HG03457 (cell line): Measurements from ENCODE around the gene GLG1.

Experiments used
- ATAC-seq: cut with Tn5 transposase; IDR thresholded peaks from one replicate; pipeline ENCODE4 v1.9.1; 2021; ENCODE audit warnings: moderate number of reproducible peaks; ENCODE audit not compliant: unreplicated experiment

The GLG1 gene

GRCh38 chr16:74485916-74486315 is 121.0 kb downstream of the GLG1 start:
- ATAC-seq, result no peak

- ATAC-seq, result no peak
Observed at GRCh38 chr16:74480150-74481029, 126.5 kb downstream of the GLG1 start.

- no peak for ATAC-seq
Observed at GRCh38 chr16:74477226-74477625, 129.7 kb downstream of the GLG1 start.

GRCh38 chr16:74474416-74474815 is 132.5 kb downstream of the GLG1 start:
- ATAC-seq, result no peak

- no peak for ATAC-seq
Observed at GRCh38 chr16:74472540-74472939, 134.4 kb downstream of the GLG1 start.

- no peak for ATAC-seq
Observed at GRCh38 chr16:74472010-74472409, 134.9 kb downstream of the GLG1 start.

- ATAC-seq, result no peak
Observed at GRCh38 chr16:74469946-74470478, 136.9 kb downstream of the GLG1 start.

GRCh38 chr16:74468807-74469525 is 137.9 kb downstream of the GLG1 start:
- no peak for ATAC-seq

- ATAC-seq, result no peak
Observed at GRCh38 chr16:74466872-74467271, 140.0 kb downstream of the GLG1 start.

- no peak for ATAC-seq
Observed at GRCh38 chr16:74465851-74466685, 140.8 kb downstream of the GLG1 start.

- no peak for ATAC-seq
Observed at GRCh38 chr16:74465281-74465680, 141.6 kb downstream of the GLG1 start.

- ATAC-seq, result no peak
Observed at GRCh38 chr16:74463888-74464287, 143.0 kb downstream of the GLG1 start.

- ATAC-seq, result no peak
Observed at GRCh38 chr16:74462361-74462760, 144.6 kb downstream of the GLG1 start.

- ATAC-seq, result no peak
Observed at GRCh38 chr16:74461826-74462225, 145.1 kb downstream of the GLG1 start.

GRCh38 chr16:74460542-74460941 is 146.4 kb downstream of the GLG1 start:
- no peak for ATAC-seq

GRCh38 chr16:74456290-74456625 is 150.7 kb downstream of the GLG1 start:
- no peak for ATAC-seq

GRCh38 chr16:74455619-74456289 is 151.2 kb downstream of the GLG1 start:
- ATAC-seq, result no peak

- ATAC-seq, result no peak
Observed at GRCh38 chr16:74455213-74455612, 151.7 kb downstream of the GLG1 start.

- peak; percentile 90 for ATAC-seq
Observed at GRCh38 chr16:74451951-74452758, 154.8 kb downstream of the GLG1 start.
